Measurements from ENCODE around the gene MGAT3.

DNA sequence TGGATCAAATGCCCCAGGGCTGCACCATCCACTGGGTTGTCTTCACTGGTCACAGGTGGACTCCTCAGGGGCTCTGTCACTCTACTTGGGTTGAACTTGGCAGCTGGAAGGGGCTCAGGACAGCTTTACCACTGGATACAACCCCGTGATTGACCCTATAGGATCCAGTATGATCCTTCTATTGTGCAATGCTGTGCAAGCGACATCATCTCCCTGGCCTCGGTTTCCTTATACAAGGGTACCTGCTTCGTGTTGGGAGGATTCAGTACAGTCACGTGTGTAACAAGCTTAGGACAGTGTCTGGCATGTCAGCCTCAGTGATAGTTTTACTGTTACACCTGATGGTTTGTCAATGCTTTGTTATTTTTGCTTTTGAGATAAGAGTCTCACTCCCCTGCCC, 24.8 kb downstream of the MGAT3 start:
- TF ChIP-seq ZNF274 (IDR thresholded peaks at IDR 0.05; ENCODE audit: low read length) (no peak), ZNF274 (tag by site-specific recombination; IDR thresholded peaks at IDR 0.05; ENCODE audit: borderline replicate concordance) (no peak), ZNF707 (tag by site-specific recombination; IDR thresholded peaks at IDR 0.05) (no peak), ZNF626 (tag by site-specific recombination; IDR thresholded peaks at IDR 0.05) (no peak), CTCF (tag by site-specific recombination; IDR thresholded peaks at IDR 0.05) (no peak), PATZ1 (tag by site-specific recombination; IDR thresholded peaks at IDR 0.05) (no peak), ZFP41 (tag by site-specific recombination; IDR thresholded peaks at IDR 0.05; ENCODE audit: borderline replicate concordance) (no peak), ZNF10 (tag by site-specific recombination; IDR thresholded peaks at IDR 0.05) (no peak), GFI1B (tag by site-specific recombination; IDR thresholded peaks at IDR 0.05) (no peak), GLIS1 (tag by site-specific recombination; IDR thresholded peaks at IDR 0.05) (no peak)
